ENCODE results near the gene DAGLB.
"Not testable (repeated sequence)": the region's sequence is repeated elsewhere in the genome, so short reads cannot be mapped to it uniquely, and the experiment has no call there.

DAGLB gene

GRCh38 chr7:6378556-6378955 is 69.2 kb downstream of the DAGLB start:
- in situ Hi-C loops (cut with MboI; ENCODE audit: low sequenced_read_pairs), result not testable (repeated sequence)

DNA sequence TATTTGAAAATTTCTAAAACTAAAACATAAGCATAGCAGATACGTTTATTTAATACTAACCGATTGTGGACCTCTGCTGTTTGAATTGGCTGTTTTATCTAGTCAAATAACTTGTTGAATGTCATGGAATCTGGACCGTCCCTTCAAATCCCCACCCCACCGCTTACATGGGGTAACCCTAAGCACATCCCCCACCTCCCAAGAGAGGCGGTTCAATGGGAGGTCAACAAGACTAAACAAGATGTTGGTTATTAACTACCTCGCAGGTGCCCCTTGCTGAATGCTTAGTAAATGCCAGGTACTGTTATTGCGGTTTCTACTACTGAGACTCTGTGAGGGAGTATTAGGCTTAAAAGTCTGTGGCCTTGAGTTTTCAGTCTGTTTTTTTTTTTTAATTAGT is 70.9 kb downstream of the DAGLB start:
- in situ Hi-C loops (cut with MboI; ENCODE audit: low sequenced_read_pairs), result no loop called here

GRCh38 chr7:6375348-6376101 is 72.2 kb downstream of the DAGLB start:
- in situ Hi-C loops (cut with MboI; ENCODE audit: low sequenced_read_pairs), result no loop called here

DNA sequence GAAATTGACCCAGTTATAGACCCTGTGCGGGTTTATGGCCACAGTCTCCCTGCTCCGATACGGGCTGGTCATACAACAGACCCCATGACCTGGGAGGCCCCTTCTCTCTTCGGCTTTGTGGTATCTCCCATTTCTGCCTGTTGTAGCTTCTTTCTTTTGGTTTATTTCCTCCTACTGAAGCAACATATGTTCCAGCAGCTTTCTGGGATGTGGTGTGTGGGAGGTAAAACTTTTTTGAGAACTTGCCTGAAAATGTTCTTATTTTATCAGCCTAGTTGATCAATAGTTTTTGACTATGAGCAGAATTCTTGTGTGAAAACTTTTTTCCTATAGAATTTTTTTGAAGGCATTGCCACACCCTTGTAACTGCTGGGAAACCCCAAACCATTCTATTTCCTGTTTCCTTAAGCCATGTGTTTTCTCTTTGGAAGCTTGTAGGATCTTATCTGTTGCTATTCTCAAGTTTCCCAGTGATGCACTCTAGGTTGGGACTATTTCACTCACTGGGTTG is 80.0 kb downstream of the DAGLB start:
- in situ Hi-C loops (cut with MboI; ENCODE audit: low sequenced_read_pairs), result no loop called here

- in situ Hi-C loops (cut with MboI; ENCODE audit: low sequenced_read_pairs), result no loop called here
Measured at GRCh38 chr7:6365451-6365850, 82.3 kb downstream of the DAGLB start.

- in situ Hi-C loops (cut with MboI; ENCODE audit: low sequenced_read_pairs), result no loop called here
Measured at GRCh38 chr7:6360841-6361240, 86.9 kb downstream of the DAGLB start.

DNA sequence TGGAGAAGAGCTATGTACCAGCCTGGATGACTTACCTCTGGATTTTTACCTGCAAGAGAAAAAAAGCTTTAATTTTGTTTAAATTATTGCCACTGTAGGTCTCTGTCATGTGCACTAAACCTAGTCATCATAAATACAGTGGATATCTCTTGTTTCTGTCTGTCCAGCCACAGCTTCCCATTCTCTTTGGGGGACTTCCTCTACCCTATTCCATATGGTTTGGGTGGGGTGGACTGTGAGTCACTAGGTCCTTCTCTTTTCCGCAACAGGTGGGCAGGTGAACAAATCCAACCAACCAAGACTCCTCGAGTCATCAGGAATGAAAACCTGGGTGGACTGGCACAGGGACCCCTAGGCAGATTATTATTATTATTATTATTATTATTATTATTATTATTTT is 88.0 kb downstream of the DAGLB start:
- in situ Hi-C loops (cut with MboI; ENCODE audit: low sequenced_read_pairs), result no loop called here
